SU-DHL-6 (cell line): ENCODE measurements around the gene ABHD11.
"Not testable (repeated sequence)": the region's sequence is repeated elsewhere in the genome, so short reads cannot be mapped to it uniquely, and the experiment has no call there.

Experiments used
- H2AFZ ChIP-seq: fragments of 200-600 bp; sonication (generic); 2 replicates; pipeline ENCODE4 v1.6.1; 2014; ENCODE audit warnings: low read depth, mild to moderate bottlenecking, moderate library complexity, mixed read lengths, antibody characterized with exemption, low read length; ENCODE audit not compliant: severe bottlenecking
- H3F3A ChIP-seq: fragments of 200-600 bp; shearing (Covaris generic); 2 replicates; pipeline ENCODE4 v1.6.0; 2016; ENCODE audit warnings: antibody characterized with exemption, mild to moderate bottlenecking; ENCODE audit not compliant: insufficient read depth
- H3K27ac ChIP-seq: fragments of 200-600 bp; sonication (generic); 2 replicates; pipeline ENCODE4 v1.5.1; 2016; ENCODE audit warnings: low read depth, mild to moderate bottlenecking, low read length, moderate library complexity, mixed read lengths
- H3K27me3 ChIP-seq: fragments of 200-600 bp; sonication (generic), shearing (Covaris generic); 2 replicates; pipeline ENCODE4 v1.6.0; 2014; ENCODE audit warnings: mild to moderate bottlenecking, low read length
- H3K36me3 ChIP-seq: fragments of 200-600 bp; sonication (generic); 2 replicates; pipeline ENCODE4 v1.6.1; 2014; ENCODE audit warnings: mild to moderate bottlenecking, low read length, mixed read lengths
- H3K4me2 ChIP-seq: fragments of 300-600, 200-600 bp; shearing (Covaris generic), sonication (generic); 2 replicates; pipeline ENCODE4 v1.6.0; 2014; ENCODE audit warnings: low read length, low read depth, mild to moderate bottlenecking; ENCODE audit not compliant: poor library complexity, severe bottlenecking
- H3K4me3 ChIP-seq: fragments of 200-600 bp; sonication (generic); 2 replicates; pipeline ENCODE4 v1.5.1; 2014; ENCODE audit warnings: antibody characterized with exemption, low read length, mild to moderate bottlenecking, mixed read lengths; ENCODE audit not compliant: insufficient read depth, poor library complexity, severe bottlenecking
- H3K79me2 ChIP-seq: fragments of 200-600 bp; sonication (generic); 2 replicates; pipeline ENCODE4 v1.6.1; 2014; ENCODE audit warnings: mild to moderate bottlenecking, low read length, moderate library complexity; ENCODE audit not compliant: insufficient read depth
- H3K9ac ChIP-seq: fragments of 200-600 bp; sonication (generic); 2 replicates; pipeline ENCODE4 v1.7.0; 2014; ENCODE audit warnings: mild to moderate bottlenecking, low read length
- H3K9me2 ChIP-seq: fragments of 200-600 bp; sonication (generic); replicated peaks from 2 replicates; pipeline ENCODE4 v1.6.1; 2014; ENCODE audit warnings: low read length; ENCODE audit not compliant: insufficient read depth
- H3K9me3 ChIP-seq: fragments of 200-600 bp; sonication (generic); 2 replicates; pipeline ENCODE4 v1.6.1; 2014; ENCODE audit warnings: low read length, mixed read lengths; ENCODE audit not compliant: insufficient read depth
- H4K20me1 ChIP-seq: fragments of 200-600 bp; sonication (generic); 2 replicates; pipeline ENCODE4 v1.6.1; 2014; ENCODE audit warnings: low read depth, mild to moderate bottlenecking, antibody characterized with exemption, low read length, moderate library complexity, mixed read lengths
- CTCF ChIP-seq: fragments of 200-600 bp; sonication (generic); IDR thresholded peaks from one replicate; pipeline ENCODE4 v1.5.1; 2017; ENCODE audit warnings: antibody characterized with exemption, mild to moderate bottlenecking, low read length, moderate library complexity; ENCODE audit not compliant: insufficient read depth, poor library complexity, severe bottlenecking
- EZH2phosphoT487 ChIP-seq: fragments of 200-600 bp; sonication (generic), shearing (Covaris generic); conservative IDR thresholded peaks from 2 replicates; pipeline ENCODE4 v1.6.1; 2018; ENCODE audit warnings: mild to moderate bottlenecking, antibody characterized with exemption, low read length, moderate library complexity, mixed read lengths

The ABHD11 gene

GRCh38 chr7:73716318-73716890, 22.2 kb downstream of the ABHD11 start:
- TF ChIP-seq CTCF (no peak), EZH2phosphoT487 (no peak)
- H3K9me3 ChIP-seq, result no peaks in the 10 kb centered on the region
- 0 out of 2 replicates have a peak, but pooled peaks cover 2% of the 10 kb centered on the region for H4K20me1 ChIP-seq
- no peaks in the 10 kb centered on the region for H3K27me3 ChIP-seq
- no peak overlapping the region for H3K4me2 ChIP-seq
- H3K9me2 ChIP-seq, result no peaks in the 10 kb centered on the region
- no peak overlapping the region for H3K9ac ChIP-seq
- no peaks in the 10 kb centered on the region for H3K79me2 ChIP-seq
- H3F3A ChIP-seq, result no peaks in the 10 kb centered on the region
- H3K4me3 ChIP-seq, result no peak overlapping the region
- H3K36me3 ChIP-seq, result no peaks in the 10 kb centered on the region
- no peak overlapping the region for H3K27ac ChIP-seq
- H2AFZ ChIP-seq, result no peak overlapping the region

GRCh38 chr7:73715648-73716317, 22.8 kb downstream of the ABHD11 start:
- Histone ChIP-seq H3K9ac (no peak overlapping the region), H2AFZ (no peak overlapping the region), H3F3A (no peaks in the 10 kb centered on the region), H3K27me3 (no peaks in the 10 kb centered on the region), H3K4me3 (no peak overlapping the region), H4K20me1 (0 out of 2 replicates have a peak, but pooled peaks cover 2% of the 10 kb centered on the region), H3K79me2 (no peaks in the 10 kb centered on the region), H3K4me2 (no peak overlapping the region), H3K27ac (no peak overlapping the region), H3K9me2 (no peaks in the 10 kb centered on the region), H3K36me3 (no peaks in the 10 kb centered on the region), H3K9me3 (no peaks in the 10 kb centered on the region)
- TF ChIP-seq EZH2phosphoT487 (no peak), CTCF (no peak)

- H3K4me2 ChIP-seq, H4K20me1 ChIP-seq, H3K4me3 ChIP-seq, H3K9me2 ChIP-seq, H3K9ac ChIP-seq, H3K9me3 ChIP-seq, H3K27me3 ChIP-seq, H3K36me3 ChIP-seq, H3K27ac ChIP-seq, H3F3A ChIP-seq, H3K79me2 ChIP-seq, H2AFZ ChIP-seq: not testable (repeated sequence)
These were observed 25.3 kb downstream of the ABHD11 start for GRCh38 chr7:73713319-73713718.

GRCh38 chr7:73712773-73713172, 25.8 kb downstream of the ABHD11 start:
- Histone ChIP-seq H3K27me3 (no peaks in the 10 kb centered on the region), H2AFZ (no peak overlapping the region), H3K4me2 (no peak overlapping the region), H3K9ac (no peak overlapping the region), H3K4me3 (no peak overlapping the region), H3K9me3 (no peaks in the 10 kb centered on the region), H3K79me2 (no peaks in the 10 kb centered on the region), H3F3A (no peaks in the 10 kb centered on the region), H4K20me1 (no peaks in the 10 kb centered on the region), H3K9me2 (no peaks in the 10 kb centered on the region), H3K27ac (no peak overlapping the region), H3K36me3 (no peaks in the 10 kb centered on the region)
- no peak for TF ChIP-seq EZH2phosphoT487
- TF ChIP-seq CTCF, result no peak
